KBM-7 (cell line): ENCODE data around the gene ARHGAP25.

Experiments used
- DNase-seq: peaks from one replicate; pipeline ENCODE4 v3.0.0-alpha.2; 2015
- in situ Hi-C: fragments of 300-500 bp; cut with MboI; formaldehyde crosslinking; loops from 2 replicates; pipeline ENCODE4 v1.14.3; 2020; ENCODE audit warnings: low sequenced_read_pairs, low pct_unique_long_range_greater_than_20kb, mixed read lengths

Gene ARHGAP25

DNA sequence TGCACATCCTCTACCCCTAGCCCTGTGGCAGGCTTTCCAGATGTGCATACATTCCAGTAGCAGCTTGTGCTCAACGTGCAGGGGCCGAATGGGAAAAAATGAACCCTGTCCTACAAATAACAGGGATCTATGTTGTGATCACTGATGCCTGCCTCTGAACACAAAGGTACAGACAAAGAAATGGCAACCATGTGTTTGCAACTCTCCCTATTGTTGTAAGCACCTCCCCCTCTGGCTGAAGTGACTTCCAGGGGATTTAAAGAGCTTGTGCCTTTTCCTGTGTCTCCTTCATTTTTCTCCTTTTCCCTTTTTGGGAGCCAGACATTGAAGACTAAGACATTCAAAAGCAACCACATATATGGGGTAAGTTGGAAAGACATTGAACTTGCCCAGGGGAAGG is 21.6 kb downstream of the ARHGAP25 start:
- in situ Hi-C loops, result no loop called here
- DNase-seq, result no peak

DNA sequence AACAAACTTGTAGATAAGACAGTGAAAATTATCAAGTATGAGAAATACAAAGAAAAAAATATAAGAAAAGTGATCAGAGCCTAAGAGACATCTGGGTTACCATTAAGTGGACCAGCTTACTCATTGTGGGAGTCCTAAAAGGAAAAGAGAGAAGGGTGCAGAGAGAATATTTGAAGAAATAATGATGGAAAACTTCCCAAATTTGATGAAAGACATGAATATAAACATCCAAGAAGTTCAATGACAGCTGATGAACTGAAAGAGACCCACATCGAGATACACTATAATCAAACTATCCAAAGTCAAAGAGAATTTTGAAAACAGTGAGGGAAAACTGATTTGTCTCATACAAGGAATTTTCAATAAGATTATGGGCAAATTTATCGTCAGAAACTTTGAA is 22.5 kb downstream of the ARHGAP25 start:
- in situ Hi-C loops, result no loop called here
- no peak for DNase-seq

GRCh38 chr2:68762100-68762499 is 27.5 kb downstream of the ARHGAP25 start:
- no peak for DNase-seq
- in situ Hi-C loops, result no loop called here

DNA sequence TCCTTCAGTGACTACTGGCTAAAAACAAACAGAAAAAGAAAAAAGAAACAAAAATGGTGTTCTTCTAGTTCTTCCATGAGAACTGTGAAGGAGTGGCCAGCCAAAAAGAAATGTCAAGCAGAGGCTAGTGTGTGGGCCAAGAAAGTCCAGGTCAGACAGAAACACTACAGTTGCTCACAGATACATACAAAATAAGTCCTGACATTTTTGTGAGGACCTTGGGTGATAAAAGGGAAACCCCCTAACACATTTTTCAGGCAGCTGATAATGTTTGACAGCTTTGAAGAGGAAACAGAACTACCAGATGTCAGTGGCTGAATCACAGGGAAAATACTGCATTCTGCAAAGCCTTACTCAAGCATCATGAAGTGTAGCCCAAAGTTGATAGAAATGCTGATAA is 28.1 kb downstream of the ARHGAP25 start:
- peak; percentile 64 for DNase-seq

DNA sequence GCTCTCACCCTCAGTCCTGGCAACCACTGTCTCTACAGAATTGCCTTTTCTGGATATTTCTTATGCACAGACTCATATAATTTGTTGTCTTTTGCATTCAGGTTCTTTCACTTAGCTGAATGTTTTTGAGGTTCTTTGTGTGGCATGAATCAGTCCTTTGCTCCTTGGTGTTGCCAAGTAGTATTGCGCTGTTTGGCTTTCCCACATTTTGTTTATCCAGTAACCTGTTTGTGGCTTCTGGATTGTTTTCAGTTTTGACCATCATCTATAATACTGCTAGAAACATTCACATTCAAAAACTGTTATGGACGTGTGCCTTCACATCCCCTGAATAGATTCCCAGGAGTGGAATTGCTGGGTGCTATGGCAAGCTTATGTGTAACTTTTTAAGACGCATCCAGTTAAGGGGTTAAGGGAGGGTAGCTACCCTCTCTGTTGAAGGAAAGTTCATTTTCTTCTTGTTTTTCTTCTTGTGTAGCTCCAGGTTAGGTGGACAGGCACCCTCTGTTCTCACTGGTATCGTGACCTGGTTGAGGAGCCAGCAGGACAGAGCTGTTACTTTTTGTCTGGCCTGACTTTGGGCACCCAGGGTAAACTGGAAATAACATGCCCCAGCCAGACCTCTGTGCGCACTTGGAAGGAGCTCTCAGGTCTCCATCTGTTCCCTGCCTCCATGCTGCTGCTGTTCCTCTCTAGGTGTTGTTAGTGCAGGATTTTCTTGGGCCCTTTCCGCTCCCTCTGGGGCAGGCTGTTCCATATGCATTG is 29.6 kb downstream of the ARHGAP25 start:
- in situ Hi-C loops, result no loop called here
- no peak for DNase-seq

More for the DNA sequence above, 28.1 kb downstream of the ARHGAP25 start:
- in situ Hi-C loops, result no loop called here

GRCh38 chr2:68764806-68765311 is 30.2 kb downstream of the ARHGAP25 start:
- in situ Hi-C loops, result no loop called here
- DNase-seq, result no peak

- DNase-seq, result no peak
- in situ Hi-C loops, result no loop called here
These were observed 31.2 kb downstream of the ARHGAP25 start for GRCh38 chr2:68765739-68766375.

GRCh38 chr2:68766376-68766845 is 31.8 kb downstream of the ARHGAP25 start:
- in situ Hi-C loops, result no loop called here
- peak; percentile 88 for DNase-seq

DNA sequence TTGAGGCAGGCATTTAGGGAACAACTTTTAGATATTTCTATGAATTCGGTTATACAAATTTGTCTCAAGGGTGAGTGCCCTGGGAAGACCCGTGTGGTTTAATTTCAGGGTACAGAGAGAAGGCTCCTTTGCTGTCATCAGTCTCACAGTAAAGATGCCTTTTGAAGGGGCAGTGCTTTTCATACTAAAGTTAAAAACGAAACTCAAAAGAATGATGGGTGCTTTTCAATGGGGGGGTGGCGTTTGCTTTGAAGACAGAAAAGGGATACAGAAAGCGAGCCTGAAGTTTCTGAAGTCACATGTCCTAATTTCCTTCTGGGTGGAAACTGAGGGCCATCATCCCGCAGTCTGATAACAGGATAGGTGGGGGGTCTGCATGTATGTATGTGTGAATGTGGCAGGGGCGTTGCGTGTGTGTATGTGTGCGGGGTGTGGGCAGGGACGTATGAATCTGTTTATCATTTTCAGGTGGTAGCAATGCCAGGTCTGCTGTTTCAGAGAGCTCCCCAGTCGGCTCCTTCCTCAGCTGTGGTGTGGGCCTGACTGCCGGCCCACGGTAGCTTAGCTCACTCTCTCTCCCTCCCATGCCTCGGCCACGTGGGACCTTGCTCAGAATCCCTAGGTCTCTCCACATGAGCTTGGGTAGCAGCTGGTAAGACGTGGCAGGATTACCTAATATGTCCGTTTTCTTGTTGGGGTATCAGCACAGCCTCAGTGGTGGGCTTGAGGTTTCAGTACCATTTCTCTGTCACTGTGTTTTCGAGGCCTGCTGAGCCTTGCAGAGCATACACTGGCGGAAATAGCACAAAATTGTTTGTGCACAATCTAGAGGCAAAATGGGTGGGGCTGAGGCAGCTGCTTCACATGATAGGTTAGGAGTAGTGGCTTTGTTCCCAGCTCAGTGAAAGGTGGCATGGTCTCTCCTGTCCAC is 32.7 kb downstream of the ARHGAP25 start:
- no peak for DNase-seq
- in situ Hi-C loops, result no loop called here

DNA sequence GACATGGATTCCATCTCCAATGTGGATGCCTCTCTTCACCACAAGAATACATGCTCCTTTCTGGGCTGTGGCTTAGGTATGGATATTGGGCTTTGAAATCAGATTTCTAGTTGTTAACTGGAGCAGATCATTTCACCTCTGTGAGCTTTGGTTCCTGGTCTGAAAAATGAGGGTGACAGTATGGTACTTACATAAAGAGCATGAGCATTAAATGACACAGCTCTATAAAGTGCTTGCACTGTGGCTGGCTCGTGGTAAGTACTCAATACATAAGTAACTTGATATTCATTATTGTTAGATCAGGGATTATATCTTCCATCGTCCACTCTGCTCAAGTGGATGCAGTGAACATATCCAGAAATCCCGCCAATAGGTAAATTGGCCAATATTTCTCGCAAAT is 33.4 kb downstream of the ARHGAP25 start:
- in situ Hi-C loops, result no loop called here
- no peak for DNase-seq

DNA sequence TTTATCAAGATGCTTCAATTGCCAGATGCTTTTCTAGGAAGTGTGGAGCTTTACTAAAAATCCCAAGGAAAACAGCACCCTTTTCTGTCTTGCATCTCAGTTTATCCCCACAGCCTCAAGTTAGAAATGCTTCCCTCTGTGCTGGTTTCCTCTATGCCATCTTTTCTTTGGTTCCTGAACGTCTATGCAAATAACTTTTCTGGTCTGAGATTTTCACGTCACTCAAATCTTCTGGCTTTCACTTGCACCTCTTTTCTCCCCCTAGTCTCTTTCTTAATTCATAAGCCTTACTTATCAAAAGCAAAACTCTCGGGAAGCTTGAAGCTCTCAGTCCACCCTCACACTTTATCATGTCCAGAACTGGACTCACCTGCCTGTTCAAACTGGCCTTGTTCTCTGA is 33.9 kb downstream of the ARHGAP25 start:
- in situ Hi-C loops, result no loop called here
- DNase-seq, result no peak

DNA sequence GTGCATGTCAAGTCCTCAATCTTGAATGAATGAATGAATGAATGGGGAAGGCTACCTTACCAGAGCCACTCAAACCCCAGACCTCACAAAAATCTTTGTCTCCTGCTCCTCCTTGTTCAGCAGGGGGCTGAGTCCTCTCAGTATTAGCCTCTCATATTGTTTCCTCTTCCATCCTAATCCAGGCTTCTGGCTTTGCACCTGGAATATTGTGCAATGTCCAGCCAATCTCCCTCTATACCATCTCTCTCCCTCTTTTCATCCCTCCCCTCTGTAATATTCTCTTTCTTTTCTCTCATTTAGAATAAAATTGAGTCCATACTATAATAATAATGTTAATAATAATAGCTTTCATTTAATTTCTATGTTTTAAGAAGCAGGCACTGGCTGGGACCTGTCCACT is 34.3 kb downstream of the ARHGAP25 start:
- in situ Hi-C loops, result no loop called here
- no peak for DNase-seq

- in situ Hi-C loops, result no loop called here
- no peak for DNase-seq
These were observed 35.1 kb downstream of the ARHGAP25 start for GRCh38 chr2:68769586-68770270.

DNA sequence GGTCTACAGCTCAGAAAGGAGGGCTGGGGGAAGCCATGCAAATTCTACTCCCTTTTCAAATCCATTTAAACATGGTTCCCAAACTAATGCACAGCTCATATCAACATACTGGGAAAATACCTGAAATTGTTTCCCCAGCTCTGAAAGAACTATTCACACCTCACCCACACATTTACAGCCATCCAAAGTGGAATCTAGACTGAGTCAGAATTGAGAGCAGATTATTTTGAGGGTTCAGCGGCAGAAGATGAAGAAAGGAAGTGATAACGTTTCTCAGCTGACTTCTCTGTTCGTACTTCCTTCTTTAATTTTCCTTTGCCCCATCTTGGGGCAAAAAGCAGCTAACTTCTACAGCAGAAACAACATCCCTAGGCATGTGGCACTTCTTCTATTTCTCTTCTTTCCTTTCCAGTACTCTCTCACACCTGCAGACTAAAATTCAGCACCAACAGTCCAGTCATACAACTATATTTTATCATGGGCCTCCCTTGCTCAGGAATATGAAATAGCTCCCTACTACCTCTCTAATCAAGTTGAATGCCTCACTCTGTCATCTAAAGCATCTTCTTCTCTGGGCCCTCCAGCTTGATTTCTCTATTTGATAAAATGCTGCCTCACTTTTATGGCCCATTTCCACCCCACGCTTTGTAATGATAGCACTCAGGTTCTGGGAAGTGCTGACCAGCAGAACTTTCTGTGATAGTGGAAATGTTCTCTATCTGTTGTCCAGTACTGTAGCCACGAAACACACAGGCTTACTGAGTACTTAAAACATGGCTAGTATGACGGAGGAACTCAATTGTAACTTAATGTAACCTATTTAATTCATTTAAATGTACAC is 35.9 kb downstream of the ARHGAP25 start:
- peak; percentile 47 for DNase-seq
- in situ Hi-C loops, result no loop called here

DNA sequence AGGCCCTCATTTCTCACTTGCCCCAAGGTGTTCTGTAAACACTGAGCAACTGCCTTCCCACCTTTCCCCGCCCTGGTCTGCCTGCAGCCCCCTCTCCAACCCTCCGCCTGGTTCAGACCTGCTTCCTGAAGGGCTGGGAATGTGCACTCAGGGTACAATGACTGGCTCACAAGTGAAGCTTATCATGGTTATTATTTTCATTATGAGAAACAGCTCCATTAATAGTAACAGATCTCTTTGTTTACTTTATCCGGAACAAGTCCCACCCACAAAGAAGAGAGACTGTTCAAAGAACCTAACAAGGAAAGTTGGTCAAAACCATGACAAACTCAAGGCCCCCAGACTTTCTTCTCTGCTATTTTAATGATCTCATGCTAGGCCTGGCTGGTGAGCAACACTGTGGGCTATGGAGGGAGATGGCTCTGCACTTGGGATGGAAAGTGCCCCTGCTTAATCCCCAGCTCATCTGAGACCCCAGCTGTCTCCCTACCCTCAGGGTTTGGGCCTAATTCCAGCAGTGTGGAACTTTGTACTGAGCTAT is 36.7 kb downstream of the ARHGAP25 start:
- in situ Hi-C loops, result no loop called here

DNA sequence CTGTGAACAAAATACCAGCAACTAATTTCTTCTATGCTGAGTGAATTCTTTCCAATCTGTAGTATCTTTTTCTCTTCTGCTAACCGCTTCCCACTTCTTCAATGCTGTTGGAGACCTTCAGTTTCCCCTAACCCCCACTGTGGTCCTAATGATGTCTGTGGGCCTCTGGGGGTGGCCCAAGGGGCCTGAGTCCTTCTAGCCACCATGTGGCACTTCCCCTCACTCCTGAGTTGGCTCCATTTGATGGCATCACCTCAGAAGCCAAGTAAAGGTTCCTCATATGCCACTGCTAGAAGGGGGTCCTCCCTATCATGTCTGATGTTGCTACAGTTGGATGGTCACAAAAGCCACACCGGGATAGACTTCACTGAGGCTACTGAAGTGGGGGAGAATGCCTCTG is 37.5 kb downstream of the ARHGAP25 start:
- DNase-seq, result no peak
- in situ Hi-C loops, result no loop called here

More for the DNA sequence above, 36.7 kb downstream of the ARHGAP25 start:
- no peak for DNase-seq

DNA sequence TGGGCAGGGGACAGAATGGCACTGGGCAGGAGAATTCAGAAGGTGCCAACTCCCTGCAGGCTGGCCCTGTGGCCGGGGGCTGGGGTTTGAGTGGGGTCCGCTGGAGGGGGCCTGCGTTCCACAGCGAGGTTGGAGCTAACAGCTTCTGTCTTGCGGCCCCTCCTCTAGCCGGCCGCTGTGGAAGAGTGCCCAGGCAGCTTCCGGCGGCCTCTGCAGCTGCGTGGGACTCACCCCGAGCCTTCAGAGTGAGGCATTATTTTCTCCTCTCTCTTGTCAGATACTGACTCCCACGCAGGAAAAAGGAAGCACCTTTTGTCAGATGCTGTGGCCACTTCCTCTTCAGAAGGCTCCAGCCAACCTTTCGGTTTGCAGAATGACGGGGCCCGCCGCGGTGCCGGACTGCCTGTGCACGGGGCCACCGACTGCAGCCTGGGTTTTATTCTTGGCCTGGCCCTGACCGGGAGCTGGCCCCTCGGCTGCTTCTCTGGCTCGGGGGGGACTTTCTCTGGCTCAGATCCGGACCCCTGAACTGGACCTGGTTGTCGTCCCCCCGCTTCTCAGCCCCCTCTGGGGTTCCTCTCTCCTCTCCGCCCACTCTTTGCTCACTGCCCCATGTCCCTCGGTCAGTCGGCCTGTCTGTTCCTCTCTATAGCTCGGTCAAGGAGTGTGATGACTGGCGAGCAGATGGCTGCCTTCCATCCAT is 40.1 kb downstream of the ARHGAP25 start:
- peak; percentile 97 for DNase-seq
- in situ Hi-C loops, result no loop called here
